Right lobe of liver (tissue), 4 donors: Measurements from ENCODE around the gene GABRR3.

Experiments
- CTCF ChIP-seq, 4 donors: fragments of 200-600 bp in 3 of 4; fragments of 450-650 bp in 1 of 4; IDR thresholded peaks; one replicate each; pipeline versions ENCODE4 v1.5.1 to v1.8.0; 2016 to 2022; ENCODE audit warnings: antibody characterized with exemption in 4 of 4, mild to moderate bottlenecking in 2 of 4
- POLR2A ChIP-seq: fragments of 450-650 bp; IDR thresholded peaks from one replicate; pipeline ENCODE4 v1.6.1; 2017; ENCODE audit warnings: antibody characterized with exemption, mild to moderate bottlenecking
- donor health status: DM: no; HTN: no; CAD: no.
- donor health status: DM: no; HTN: no; CAD: no.
- donor health status: DM: no; HTN: yes; CAD: no.

GRCh38 chr3:98038876-98039275 lies 3.8 kb upstream of the GABRR3 start:
- TF ChIP-seq CTCF (IDR thresholded peaks at IDR 0.05) = no peak
- TF ChIP-seq POLR2A = no peak
